WTC11 (cell line): Measurements from ENCODE around the gene TFEB. TPM values are rescaled to one million over a fixed set of nuclear protein-coding genes. Genes with fewer than 3 reads are reported as not detected.

Experiments used
- ATAC-seq: fragments of 200-7000 bp; cut with Tn5 transposase; 2 replicates; pipeline ENCODE4 v1.10.0; 2021; ENCODE audit warnings: mild to moderate bottlenecking, moderate library complexity
- CTCF ChIA-PET: fragments of 300-600 bp; sonication (Branson Sonifier 250); formaldehyde crosslinking; loops from one replicate; lab custom pipeline; 2021; ENCODE audit warnings: antibody characterized with exemption; lab: Charles Lee
- POLR2A ChIA-PET: fragments of 350-600 bp; sonication (Branson Sonifier 250); formaldehyde crosslinking; loops from one replicate; lab custom pipeline; 2021; ENCODE audit warnings: antibody characterized with exemption; lab: Charles Lee
- DNase-seq: peaks from one replicate; pipeline ENCODE4 v3.0.0; 2021; ENCODE audit warnings: low spot score
- H3K27ac Mint-ChIP-seq: 2 replicates; pipeline ENCODE4 v1.8.0; 2021; ENCODE audit warnings: mixed read lengths
- H3K27me3 Mint-ChIP-seq: 2 replicates; pipeline ENCODE4 v1.8.0; 2021; ENCODE audit warnings: low read depth, mild to moderate bottlenecking, moderate library complexity, mixed read lengths
- H3K36me3 Mint-ChIP-seq: 2 replicates; pipeline ENCODE4 v1.8.0; 2021; ENCODE audit warnings: mixed read lengths
- H3K4me1 Mint-ChIP-seq: 2 replicates; pipeline ENCODE4 v1.8.0; 2022; ENCODE audit warnings: mixed read lengths
- H3K4me3 Mint-ChIP-seq: 2 replicates; pipeline ENCODE4 v1.8.0; 2021; ENCODE audit warnings: mild to moderate bottlenecking, moderate library complexity, mixed read lengths
- H3K9me3 Mint-ChIP-seq: 2 replicates; pipeline ENCODE4 v1.8.0; 2021; ENCODE audit warnings: mixed read lengths
- ATF1 ChIP-seq: sonication (generic); formaldehyde crosslinking; IDR thresholded peaks from 2 replicates; pipeline ENCODE4 v1.8.1; 2023; ENCODE audit warnings: mild to moderate bottlenecking, moderate library complexity, missing genetic modification reagents
- FOXJ3 ChIP-seq: sonication (generic); formaldehyde crosslinking; IDR thresholded peaks from 2 replicates; pipeline ENCODE4 v1.9.0; 2021; ENCODE audit warnings: missing genetic modification reagents, mild to moderate bottlenecking, borderline replicate concordance
- GTF2I ChIP-seq: fragments of 250-450 bp; sonication (Bioruptor Pico); conservative IDR thresholded peaks from 2 replicates; pipeline ENCODE4 v1.4.0; 2021; ENCODE audit warnings: mild to moderate bottlenecking
- HMGXB4 ChIP-seq: sonication (generic); formaldehyde crosslinking; IDR thresholded peaks from 2 replicates; pipeline ENCODE4 v1.8.1; 2023; ENCODE audit warnings: mild to moderate bottlenecking, moderate library complexity, missing genetic modification reagents
- JAZF1 ChIP-seq: fragments of 250-450 bp; sonication (Bioruptor Pico); IDR thresholded peaks from 2 replicates; pipeline ENCODE4 v1.9.0; 2021; ENCODE audit warnings: moderate library complexity, mild to moderate bottlenecking, inconsistent platforms
- PRRX2 ChIP-seq: fragments of 250-450 bp; sonication (Bioruptor Pico); IDR thresholded peaks from 2 replicates; pipeline ENCODE4 v1.8.0; 2021; ENCODE audit warnings: mild to moderate bottlenecking
- SMAD4 ChIP-seq: sonication (generic); formaldehyde crosslinking; IDR thresholded peaks from 2 replicates; pipeline ENCODE4 v1.8.0; 2022; ENCODE audit warnings: mild to moderate bottlenecking, missing genetic modification reagents
- STAT6 ChIP-seq: sonication (generic); formaldehyde crosslinking; conservative IDR thresholded peaks from 2 replicates; pipeline ENCODE4 v1.8.1; 2023; ENCODE audit warnings: mild to moderate bottlenecking, low read depth, missing genetic modification reagents, moderate library complexity
- total RNA-seq: library from RNA; stranded (reverse); gene quantifications from 3 replicates; pipeline ENCODE4 v1.2.3, GENCODE V29; 2021
- TF ChIP-seq, protein P1 (sequence below): sonication (generic); formaldehyde crosslinking; IDR thresholded peaks from 2 replicates; pipeline ENCODE4 v1.8.0; 2023; ENCODE audit warnings: mild to moderate bottlenecking, missing genetic modification reagents
- TF ChIP-seq, protein P2 (sequence below): sonication (generic); formaldehyde crosslinking; IDR thresholded peaks from 2 replicates; pipeline ENCODE4 v1.8.0; 2022; ENCODE audit warnings: mild to moderate bottlenecking, missing genetic modification reagents
- TF ChIP-seq, protein P3 (sequence below): sonication (generic); formaldehyde crosslinking; IDR thresholded peaks from 2 replicates; pipeline ENCODE4 v1.8.0; 2022; ENCODE audit warnings: missing genetic modification reagents
- TF ChIP-seq, protein P4 (sequence below): fragments of 250-450 bp; sonication (Bioruptor Pico); IDR thresholded peaks from 2 replicates; pipeline ENCODE4 v1.8.0; 2021; ENCODE audit warnings: mild to moderate bottlenecking
- TF ChIP-seq, protein P5 (sequence below): sonication (generic); formaldehyde crosslinking; IDR thresholded peaks from 2 replicates; pipeline ENCODE4 v1.8.1; 2023; ENCODE audit warnings: mild to moderate bottlenecking, missing genetic modification reagents, moderate library complexity
- TF ChIP-seq, protein P6 (sequence below): sonication (generic); formaldehyde crosslinking; IDR thresholded peaks from 2 replicates; pipeline ENCODE4 v1.8.1; 2023; ENCODE audit warnings: mild to moderate bottlenecking, missing genetic modification reagents, moderate library complexity

The TFEB gene
- total RNA-seq, 1 experiment from 2014 or later = 3.9 TPM

GRCh38 chr6:41676431-41676830 is 59.0 kb downstream of the TFEB start (continued):
- TF ChIP-seq, protein P1, sequence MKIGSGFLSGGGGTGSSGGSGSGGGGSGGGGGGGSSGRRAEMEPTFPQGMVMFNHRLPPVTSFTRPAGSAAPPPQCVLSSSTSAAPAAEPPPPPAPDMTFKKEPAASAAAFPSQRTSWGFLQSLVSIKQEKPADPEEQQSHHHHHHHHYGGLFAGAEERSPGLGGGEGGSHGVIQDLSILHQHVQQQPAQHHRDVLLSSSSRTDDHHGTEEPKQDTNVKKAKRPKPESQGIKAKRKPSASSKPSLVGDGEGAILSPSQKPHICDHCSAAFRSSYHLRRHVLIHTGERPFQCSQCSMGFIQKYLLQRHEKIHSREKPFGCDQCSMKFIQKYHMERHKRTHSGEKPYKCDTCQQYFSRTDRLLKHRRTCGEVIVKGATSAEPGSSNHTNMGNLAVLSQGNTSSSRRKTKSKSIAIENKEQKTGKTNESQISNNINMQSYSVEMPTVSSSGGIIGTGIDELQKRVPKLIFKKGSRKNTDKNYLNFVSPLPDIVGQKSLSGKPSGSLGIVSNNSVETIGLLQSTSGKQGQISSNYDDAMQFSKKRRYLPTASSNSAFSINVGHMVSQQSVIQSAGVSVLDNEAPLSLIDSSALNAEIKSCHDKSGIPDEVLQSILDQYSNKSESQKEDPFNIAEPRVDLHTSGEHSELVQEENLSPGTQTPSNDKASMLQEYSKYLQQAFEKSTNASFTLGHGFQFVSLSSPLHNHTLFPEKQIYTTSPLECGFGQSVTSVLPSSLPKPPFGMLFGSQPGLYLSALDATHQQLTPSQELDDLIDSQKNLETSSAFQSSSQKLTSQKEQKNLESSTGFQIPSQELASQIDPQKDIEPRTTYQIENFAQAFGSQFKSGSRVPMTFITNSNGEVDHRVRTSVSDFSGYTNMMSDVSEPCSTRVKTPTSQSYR (CRISPR knock-in tag) = no peak
- TF ChIP-seq, protein P2, sequence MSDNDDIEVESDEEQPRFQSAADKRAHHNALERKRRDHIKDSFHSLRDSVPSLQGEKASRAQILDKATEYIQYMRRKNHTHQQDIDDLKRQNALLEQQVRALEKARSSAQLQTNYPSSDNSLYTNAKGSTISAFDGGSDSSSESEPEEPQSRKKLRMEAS = no peak
- TF ChIP-seq HMGXB4 (no peak), STAT6 (no peak), SMAD4 (CRISPR knock-in tag) (no peak), PRRX2 (CRISPR knock-in tag) (no peak)
- TF ChIP-seq, all 79 proteins: peak for 0

- ATAC-seq = no peak
- Mint-ChIP-seq H3K4me3 (no peak overlapping the region), H3K4me1 (peaks cover 59% of the 10 kb centered on the region), H3K36me3 (no peaks in the 10 kb centered on the region), H3K9me3 (no peaks in the 10 kb centered on the region), H3K27ac (no peak overlapping the region), H3K27me3 (peaks cover 12% of the 10 kb centered on the region)
- no peak for DNase-seq
- CTCF ChIA-PET = interaction anchor here (6.4 kb wide), 1 partner anchor 75 kb away, joined by 120 read pairs; no protein-coding TSS in a partner anchor
- TF ChIP-seq, protein P3, sequence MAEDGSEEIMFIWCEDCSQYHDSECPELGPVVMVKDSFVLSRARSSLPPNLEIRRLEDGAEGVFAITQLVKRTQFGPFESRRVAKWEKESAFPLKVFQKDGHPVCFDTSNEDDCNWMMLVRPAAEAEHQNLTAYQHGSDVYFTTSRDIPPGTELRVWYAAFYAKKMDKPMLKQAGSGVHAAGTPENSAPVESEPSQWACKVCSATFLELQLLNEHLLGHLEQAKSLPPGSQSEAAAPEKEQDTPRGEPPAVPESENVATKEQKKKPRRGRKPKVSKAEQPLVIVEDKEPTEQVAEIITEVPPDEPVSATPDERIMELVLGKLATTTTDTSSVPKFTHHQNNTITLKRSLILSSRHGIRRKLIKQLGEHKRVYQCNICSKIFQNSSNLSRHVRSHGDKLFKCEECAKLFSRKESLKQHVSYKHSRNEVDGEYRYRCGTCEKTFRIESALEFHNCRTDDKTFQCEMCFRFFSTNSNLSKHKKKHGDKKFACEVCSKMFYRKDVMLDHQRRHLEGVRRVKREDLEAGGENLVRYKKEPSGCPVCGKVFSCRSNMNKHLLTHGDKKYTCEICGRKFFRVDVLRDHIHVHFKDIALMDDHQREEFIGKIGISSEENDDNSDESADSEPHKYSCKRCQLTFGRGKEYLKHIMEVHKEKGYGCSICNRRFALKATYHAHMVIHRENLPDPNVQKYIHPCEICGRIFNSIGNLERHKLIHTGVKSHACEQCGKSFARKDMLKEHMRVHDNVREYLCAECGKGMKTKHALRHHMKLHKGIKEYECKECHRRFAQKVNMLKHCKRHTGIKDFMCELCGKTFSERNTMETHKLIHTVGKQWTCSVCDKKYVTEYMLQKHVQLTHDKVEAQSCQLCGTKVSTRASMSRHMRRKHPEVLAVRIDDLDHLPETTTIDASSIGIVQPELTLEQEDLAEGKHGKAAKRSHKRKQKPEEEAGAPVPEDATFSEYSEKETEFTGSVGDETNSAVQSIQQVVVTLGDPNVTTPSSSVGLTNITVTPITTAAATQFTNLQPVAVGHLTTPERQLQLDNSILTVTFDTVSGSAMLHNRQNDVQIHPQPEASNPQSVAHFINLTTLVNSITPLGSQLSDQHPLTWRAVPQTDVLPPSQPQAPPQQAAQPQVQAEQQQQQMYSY (CRISPR knock-in tag) = no peak
- TF ChIP-seq GTF2I = peak; percentile 70; the same call in 1 of the 2 replicates
- POLR2A ChIA-PET = interaction anchor here (0.7 kb wide), 1 partner anchor 777 kb away, joined by 3 read pairs; no protein-coding TSS in a partner anchor
These were observed 59.4 kb downstream of the TFEB start for GRCh38 chr6:41675992-41676391.

DNA sequence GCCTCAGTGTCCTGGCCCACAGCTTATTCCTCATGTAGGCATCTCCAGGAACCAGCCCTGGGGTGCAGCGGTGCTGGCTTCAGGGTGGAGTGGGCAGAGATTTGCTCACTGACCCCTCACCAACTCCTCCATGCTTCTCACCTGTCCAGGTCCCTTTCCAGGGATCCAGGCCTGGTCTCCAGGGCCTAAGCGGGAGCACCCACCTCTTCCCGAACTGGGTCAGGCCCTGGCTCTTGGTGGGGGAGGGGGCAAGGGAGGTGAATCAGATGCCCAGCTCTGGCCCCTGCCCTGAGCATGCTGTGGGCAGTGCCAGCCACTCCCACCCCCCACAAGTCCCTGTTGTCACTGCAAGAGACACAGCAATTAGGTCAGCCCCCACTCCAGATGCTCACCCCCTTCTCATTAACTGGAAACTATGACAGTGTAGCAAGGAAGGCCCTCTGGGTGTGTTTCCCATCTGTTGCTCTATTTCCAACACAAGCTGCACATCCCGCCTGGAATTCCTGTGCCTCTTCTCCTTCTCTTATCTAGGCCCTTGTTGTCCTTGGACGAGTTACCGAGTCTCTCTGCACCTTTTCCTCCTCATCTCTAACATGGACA is 60.1 kb downstream of the TFEB start:
- Mint-ChIP-seq H3K36me3 (no peaks in the 10 kb centered on the region), H3K9me3 (peaks cover 4% of the 10 kb centered on the region), H3K27me3 (peaks cover 15% of the 10 kb centered on the region), H3K27ac (0 out of 2 replicates have a peak overlapping the region, but pooled peaks have one; percentile 14), H3K4me1 (peaks cover 55% of the 10 kb centered on the region), H3K4me3 (no peak overlapping the region)
- no peak for ATAC-seq
- POLR2A ChIA-PET = interaction anchor here (0.7 kb wide), 1 partner anchor 778 kb away, joined by 3 read pairs; no protein-coding TSS in a partner anchor
- no peak for DNase-seq
- CTCF ChIA-PET = interaction anchor here (1.1 to 1.3 kb wide), 3 partner anchors 8 to 50 kb away, joined by 3 read pairs; no protein-coding TSS in a partner anchor
- TF ChIP-seq, protein P4, sequence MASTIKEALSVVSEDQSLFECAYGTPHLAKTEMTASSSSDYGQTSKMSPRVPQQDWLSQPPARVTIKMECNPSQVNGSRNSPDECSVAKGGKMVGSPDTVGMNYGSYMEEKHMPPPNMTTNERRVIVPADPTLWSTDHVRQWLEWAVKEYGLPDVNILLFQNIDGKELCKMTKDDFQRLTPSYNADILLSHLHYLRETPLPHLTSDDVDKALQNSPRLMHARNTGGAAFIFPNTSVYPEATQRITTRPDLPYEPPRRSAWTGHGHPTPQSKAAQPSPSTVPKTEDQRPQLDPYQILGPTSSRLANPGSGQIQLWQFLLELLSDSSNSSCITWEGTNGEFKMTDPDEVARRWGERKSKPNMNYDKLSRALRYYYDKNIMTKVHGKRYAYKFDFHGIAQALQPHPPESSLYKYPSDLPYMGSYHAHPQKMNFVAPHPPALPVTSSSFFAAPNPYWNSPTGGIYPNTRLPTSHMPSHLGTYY (CRISPR knock-in tag) = no peak
- TF ChIP-seq, protein P5, sequence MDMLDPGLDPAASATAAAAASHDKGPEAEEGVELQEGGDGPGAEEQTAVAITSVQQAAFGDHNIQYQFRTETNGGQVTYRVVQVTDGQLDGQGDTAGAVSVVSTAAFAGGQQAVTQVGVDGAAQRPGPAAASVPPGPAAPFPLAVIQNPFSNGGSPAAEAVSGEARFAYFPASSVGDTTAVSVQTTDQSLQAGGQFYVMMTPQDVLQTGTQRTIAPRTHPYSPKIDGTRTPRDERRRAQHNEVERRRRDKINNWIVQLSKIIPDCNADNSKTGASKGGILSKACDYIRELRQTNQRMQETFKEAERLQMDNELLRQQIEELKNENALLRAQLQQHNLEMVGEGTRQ (CRISPR knock-in tag) = no peak
- TF ChIP-seq, protein P1 (CRISPR knock-in tag) = no peak
- no peak for TF ChIP-seq ATF1 (CRISPR knock-in tag)
- TF ChIP-seq, protein P6, sequence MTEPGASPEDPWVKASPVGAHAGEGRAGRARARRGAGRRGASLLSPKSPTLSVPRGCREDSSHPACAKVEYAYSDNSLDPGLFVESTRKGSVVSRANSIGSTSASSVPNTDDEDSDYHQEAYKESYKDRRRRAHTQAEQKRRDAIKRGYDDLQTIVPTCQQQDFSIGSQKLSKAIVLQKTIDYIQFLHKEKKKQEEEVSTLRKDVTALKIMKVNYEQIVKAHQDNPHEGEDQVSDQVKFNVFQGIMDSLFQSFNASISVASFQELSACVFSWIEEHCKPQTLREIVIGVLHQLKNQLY (CRISPR knock-in tag) = no peak
- TF ChIP-seq JAZF1 = no peak
- TF ChIP-seq FOXJ3 (CRISPR knock-in tag) = no peak
